Testis (tissue), 3 donors: ENCODE data around the gene ZNF71. TPM values are rescaled to one million over a fixed set of nuclear protein-coding genes. Genes with fewer than 3 reads are reported as not detected.

Source experiments
- DNase-seq: peaks from one replicate; pipeline ENCODE4 v3.0.0-alpha.2; 2019
- H3K27ac ChIP-seq, 2 donors: fragments of 200-600 bp; sonication (generic); one replicate each; pipeline ENCODE4 v1.5.1; 2019
- H3K27me3 ChIP-seq: fragments of 200-600 bp; sonication (generic); one replicate; pipeline ENCODE4 v1.5.1; 2019
- H3K36me3 ChIP-seq: fragments of 200-600 bp; sonication (generic); one replicate; pipeline ENCODE4 v1.5.1; 2017; ENCODE audit warnings: low read depth; ENCODE audit errors: missing control alignments
- H3K4me1 ChIP-seq: fragments of 200-600 bp; sonication (generic); one replicate; pipeline ENCODE4 v1.5.1; 2019
- H3K4me3 ChIP-seq, 2 donors: fragments of 200-600 bp; sonication (generic); one replicate each; pipeline ENCODE4 v1.5.1; 2017 to 2019
- H3K9me3 ChIP-seq: fragments of 200-600 bp; sonication (generic); one replicate; pipeline ENCODE4 v1.5.1; 2017
- POLR2A ChIP-seq: fragments of 450-650 bp; IDR thresholded peaks from one replicate; pipeline ENCODE4 v1.6.1; 2017; ENCODE audit warnings: antibody characterized with exemption, mild to moderate bottlenecking, moderate library complexity
- WGBS, 2 donors: methylation state at CpG; one replicate each; pipeline ENCODE4 v1.1.5; 2018; 5-methylcytosine and 5-hydroxymethylcytosine counted together
- intact Hi-C: fragments of 100-400 bp; cut with DNase I; formaldehyde crosslinking; loops from one replicate; pipeline ENCODE4 v1.15.1; 2023; ENCODE audit warnings: low total_unique reads
- polyA plus RNA-seq: library from polyadenylated mRNA; stranded (reverse); fragments of 350-450 nt; fragmentation: Illumina TruSeq; extraction: RNeasy Lipid Tissue Mini Kit (QIAGEN cat#74804); gene quantifications from one replicate; pipeline ENCODE4 v1.2.3, GENCODE V29; 2014; ENCODE audit warnings: low read depth, low replicate concordance; ENCODE audit not compliant: insufficient read depth
- total RNA-seq, 2 donors: library from RNA; depleted of rRNA; stranded (reverse); fragments of >200 nt; gene quantifications; one replicate each; pipeline ENCODE4 v1.2.3, GENCODE V29; 2016
- TF ChIP-seq, protein P1 (sequence below), 3 experiments: fragments of 450-650 bp in 2 of 3; fragments of 200-600 bp in 1 of 3; sonication (generic) in 1 of 3; IDR thresholded peaks; one replicate each; pipeline ENCODE4 v1.5.1; 2016 to 2019; ENCODE audit warnings: antibody characterized with exemption in 3 of 3, mild to moderate bottlenecking in 2 of 3, moderate library complexity in 1 of 3

ZNF71 gene
- total and polyA plus RNA-seq, 3 donors from 2014 or later: 7.2 to 19.6 (median 18.3) TPM

DNA sequence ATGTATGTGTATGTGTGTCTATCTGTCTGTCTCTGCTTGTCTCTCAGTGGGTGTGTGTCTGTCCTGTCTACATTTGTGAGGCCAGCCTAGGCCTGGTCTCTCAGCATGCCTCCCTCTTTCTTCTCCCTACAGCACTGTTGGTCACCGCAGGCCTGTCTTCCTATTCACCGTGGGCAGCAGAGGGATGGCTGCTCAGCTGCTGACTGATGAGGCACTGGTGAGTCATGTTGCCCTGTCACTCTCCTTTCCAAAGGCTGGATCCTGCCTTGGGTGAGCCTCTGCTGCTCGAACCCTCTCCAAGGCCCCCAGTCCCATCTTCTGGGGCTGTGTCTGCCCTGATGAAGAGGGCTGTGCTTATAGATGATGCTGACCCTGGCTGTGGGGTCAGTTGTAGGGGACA lies 6.3 kb downstream of the ZNF71 start:
- Histone ChIP-seq H3K9me3 (no peaks in the 10 kb centered on the region), H3K4me1 (no peaks in the 10 kb centered on the region), H3K27ac (no peak overlapping the region), H3K4me3 (no peak overlapping the region), H3K27me3 (no peaks in the 10 kb centered on the region), H3K36me3 (no peaks in the 10 kb centered on the region)
- TF ChIP-seq, protein P1, sequence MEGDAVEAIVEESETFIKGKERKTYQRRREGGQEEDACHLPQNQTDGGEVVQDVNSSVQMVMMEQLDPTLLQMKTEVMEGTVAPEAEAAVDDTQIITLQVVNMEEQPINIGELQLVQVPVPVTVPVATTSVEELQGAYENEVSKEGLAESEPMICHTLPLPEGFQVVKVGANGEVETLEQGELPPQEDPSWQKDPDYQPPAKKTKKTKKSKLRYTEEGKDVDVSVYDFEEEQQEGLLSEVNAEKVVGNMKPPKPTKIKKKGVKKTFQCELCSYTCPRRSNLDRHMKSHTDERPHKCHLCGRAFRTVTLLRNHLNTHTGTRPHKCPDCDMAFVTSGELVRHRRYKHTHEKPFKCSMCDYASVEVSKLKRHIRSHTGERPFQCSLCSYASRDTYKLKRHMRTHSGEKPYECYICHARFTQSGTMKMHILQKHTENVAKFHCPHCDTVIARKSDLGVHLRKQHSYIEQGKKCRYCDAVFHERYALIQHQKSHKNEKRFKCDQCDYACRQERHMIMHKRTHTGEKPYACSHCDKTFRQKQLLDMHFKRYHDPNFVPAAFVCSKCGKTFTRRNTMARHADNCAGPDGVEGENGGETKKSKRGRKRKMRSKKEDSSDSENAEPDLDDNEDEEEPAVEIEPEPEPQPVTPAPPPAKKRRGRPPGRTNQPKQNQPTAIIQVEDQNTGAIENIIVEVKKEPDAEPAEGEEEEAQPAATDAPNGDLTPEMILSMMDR (IDR thresholded peaks at IDR 0.05): no peak
- no peak for TF ChIP-seq POLR2A
- intact Hi-C loops: no loop called here
- no peak for DNase-seq
- 89 to 98% methylated on average over 3 of the region's 3 CpGs for WGBS, 2 donors

DNA sequence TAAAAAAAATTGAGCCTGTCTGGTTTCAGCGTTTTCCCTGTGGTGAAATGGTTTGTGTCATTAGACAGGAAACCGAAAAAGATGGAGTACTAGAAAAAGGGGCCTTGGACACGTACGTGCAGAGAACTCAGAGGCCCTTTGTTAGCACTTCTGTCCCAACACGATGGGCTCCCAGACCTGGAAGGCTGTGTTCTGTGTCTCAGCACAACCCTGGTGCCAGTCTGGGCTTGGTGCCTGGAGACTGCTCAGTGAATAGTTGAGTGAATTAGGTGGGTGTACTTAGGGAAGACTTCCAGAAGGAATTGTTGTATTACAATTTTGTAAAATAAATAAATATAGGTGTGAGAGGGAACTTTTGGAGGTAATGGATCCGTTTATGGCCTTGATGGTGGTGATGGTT lies 8.7 kb downstream of the ZNF71 start:
- no peak overlapping the region for H3K27ac ChIP-seq
- intact Hi-C loops: no loop called here
- no peaks in the 10 kb centered on the region for H3K4me1 ChIP-seq
- no peak for TF ChIP-seq POLR2A
- TF ChIP-seq, protein P1 (IDR thresholded peaks at IDR 0.05): no peak
- H3K4me3 ChIP-seq: no peak overlapping the region
- no peaks in the 10 kb centered on the region for H3K9me3 ChIP-seq
- H3K36me3 ChIP-seq: no peaks in the 10 kb centered on the region
- H3K27me3 ChIP-seq: no peaks in the 10 kb centered on the region
- DNase-seq: no peak
- 66 to 77% methylated on average over 6 of the region's 6 CpGs for WGBS, 2 donors

DNA sequence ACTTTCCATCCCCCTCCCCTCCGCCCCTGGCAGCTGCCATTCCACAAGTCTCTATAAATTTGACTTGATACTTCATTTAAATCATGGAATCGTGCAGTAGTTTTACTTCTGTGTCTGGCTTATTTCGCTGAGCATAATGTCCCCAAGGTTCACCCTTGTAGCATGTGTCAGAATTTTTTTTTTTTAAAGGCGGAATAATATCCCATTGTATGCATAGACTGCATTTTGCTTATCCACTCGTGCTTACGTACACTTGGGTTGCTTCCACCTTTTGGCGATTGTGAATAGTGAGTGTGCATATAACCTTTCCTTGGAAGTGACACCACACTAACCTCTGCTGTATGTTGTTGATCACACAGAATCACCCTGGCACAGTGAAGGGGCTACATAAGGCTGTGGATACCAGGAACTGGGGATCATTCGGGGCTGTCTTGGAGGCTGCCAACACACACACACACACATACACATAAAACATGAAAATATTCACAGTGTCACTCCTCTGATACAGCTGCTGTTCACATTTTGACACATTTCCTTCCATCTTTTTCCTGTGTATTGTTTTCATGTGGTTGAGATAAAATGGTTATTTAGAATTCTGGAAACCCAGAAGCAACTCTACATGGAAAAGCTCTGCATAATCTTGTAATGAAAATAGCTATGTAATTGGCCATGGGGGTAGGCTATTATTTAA lies 13.3 kb downstream of the ZNF71 start:
- H3K9me3 ChIP-seq: no peaks in the 10 kb centered on the region

DNA sequence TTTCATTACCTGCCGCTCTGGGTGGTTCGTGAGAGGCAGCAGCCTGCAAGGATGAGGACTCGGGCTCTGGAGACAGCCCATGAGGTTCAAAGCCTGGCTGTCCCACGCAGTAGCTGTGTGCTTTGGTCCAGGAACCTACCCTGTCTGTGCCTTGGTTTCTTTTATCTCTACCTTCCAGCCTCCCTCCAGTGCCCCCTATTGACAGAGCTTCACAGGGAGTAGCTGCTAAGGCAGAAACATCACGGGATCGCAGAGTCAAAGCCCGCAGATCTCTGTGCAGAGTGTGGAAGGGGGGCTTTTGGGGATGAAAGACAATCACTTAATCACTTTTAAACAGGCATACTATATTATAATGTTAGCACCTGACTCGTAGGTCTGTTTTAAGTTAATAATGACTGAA lies 16.2 kb downstream of the ZNF71 start:
- Histone ChIP-seq H3K4me1 (peaks cover 7% of the 10 kb centered on the region), H3K27ac (peak overlapping the region; percentile 68 to 77), H3K4me3 (no peak overlapping the region), H3K36me3 (no peaks in the 10 kb centered on the region), H3K27me3 (no peaks in the 10 kb centered on the region), H3K9me3 (no peaks in the 10 kb centered on the region)
- TF ChIP-seq, protein P1 (IDR thresholded peaks at IDR 0.05): no peak
- TF ChIP-seq POLR2A: no peak
- DNase-seq: peak; percentile 64
- 51 to 57% methylated on average over 8 of the region's 8 CpGs for WGBS, 2 donors
- intact Hi-C loops: no loop called here

More for the DNA sequence above, 13.3 kb downstream of the ZNF71 start:
- H3K27ac ChIP-seq: no peak overlapping the region
- no peaks in the 10 kb centered on the region for H3K36me3 ChIP-seq
- peaks cover 7% of the 10 kb centered on the region for H3K4me1 ChIP-seq
- TF ChIP-seq, protein P1 (IDR thresholded peaks at IDR 0.05): no peak
- no peak for TF ChIP-seq POLR2A
- H3K27me3 ChIP-seq: no peaks in the 10 kb centered on the region
- WGBS, 2 donors: 91 to 94% methylated on average over 8 of the region's 8 CpGs
- no peak for DNase-seq
- H3K4me3 ChIP-seq: no peak overlapping the region
- intact Hi-C loops: no loop called here

DNA sequence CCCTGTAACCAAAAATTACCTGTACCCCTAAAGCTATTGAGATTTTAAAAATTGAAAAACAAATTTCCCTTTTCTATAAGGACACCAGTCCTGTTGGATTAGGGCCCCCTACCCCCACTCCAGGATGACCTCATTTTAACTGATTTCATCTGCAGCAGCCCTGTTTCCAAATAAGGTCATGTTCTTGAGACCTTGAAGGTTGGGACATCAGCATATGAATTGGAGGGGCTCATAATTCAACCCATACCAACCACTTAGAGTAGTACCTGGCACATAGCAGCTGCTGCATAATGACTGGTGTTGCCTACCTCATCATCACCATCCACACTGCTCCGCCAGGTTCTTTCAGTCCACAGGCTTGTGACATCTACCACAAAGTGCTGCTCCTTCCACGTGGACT lies 17.6 kb downstream of the ZNF71 start:
- H3K36me3 ChIP-seq: no peaks in the 10 kb centered on the region
- peak overlapping the region in 1 of 2 donors; percentile 77 for H3K27ac ChIP-seq
- no peaks in the 10 kb centered on the region for H3K27me3 ChIP-seq
- 89 to 100% methylated on average over 2 of the region's 2 CpGs for WGBS, 2 donors
- TF ChIP-seq, protein P1 (IDR thresholded peaks at IDR 0.05): no peak
- no peak for TF ChIP-seq POLR2A
- no peak for DNase-seq
- peaks cover 7% of the 10 kb centered on the region for H3K4me1 ChIP-seq
- H3K4me3 ChIP-seq: no peak overlapping the region
- no peaks in the 10 kb centered on the region for H3K9me3 ChIP-seq
- intact Hi-C loops: no loop called here
